ENCODE measurements around the gene RCN1.

GRCh38 chr11:32044158-32044863 lies 46.6 kb upstream of the RCN1 start:
- TF ChIP-seq CTCF (IDR thresholded peaks at IDR 0.05) (no peak), POLR2A (IDR thresholded peaks at IDR 0.05) (no peak)

All from esophagus squamous epithelium (tissue), 4 donors.